Upper lobe of left lung (tissue), 4 donors: ENCODE results near the gene HIVEP3.

Experiments
- CTCF ChIP-seq, 6 experiments: fragments of 450-650 bp in 4 of 6; fragments of 200-600 bp in 2 of 6; sonication (generic) in 2 of 6; IDR thresholded peaks; one replicate each; pipeline ENCODE4 v1.5.1; 2016 to 2019; ENCODE audit warnings: antibody characterized with exemption in 6 of 6
- POLR2AphosphoS5 ChIP-seq, 2 donors: sonication (generic); formaldehyde crosslinking; IDR thresholded peaks; one replicate each; pipeline ENCODE4 v1.5.1; 2017; ENCODE audit warnings: antibody characterized with exemption in 2 of 2

- TF ChIP-seq CTCF (IDR thresholded peaks at IDR 0.05) = no peak
- no peak for TF ChIP-seq POLR2AphosphoS5 (IDR thresholded peaks at IDR 0.05)
Observed at GRCh38 chr1:41574842-41575241, 343.9 kb downstream of the HIVEP3 start.
